ENCODE results near the gene MBD6. TPM values are rescaled to one million over a fixed set of nuclear protein-coding genes. Genes with fewer than 3 reads are reported as not detected.
A peak's percentile ranks its signal among the peaks of the same experiment; 100 is the strongest.

The MBD6 gene
- total RNA-seq, 6 donors from 2014 or later = 25.1 to 184 (median 94.7) TPM

DNA sequence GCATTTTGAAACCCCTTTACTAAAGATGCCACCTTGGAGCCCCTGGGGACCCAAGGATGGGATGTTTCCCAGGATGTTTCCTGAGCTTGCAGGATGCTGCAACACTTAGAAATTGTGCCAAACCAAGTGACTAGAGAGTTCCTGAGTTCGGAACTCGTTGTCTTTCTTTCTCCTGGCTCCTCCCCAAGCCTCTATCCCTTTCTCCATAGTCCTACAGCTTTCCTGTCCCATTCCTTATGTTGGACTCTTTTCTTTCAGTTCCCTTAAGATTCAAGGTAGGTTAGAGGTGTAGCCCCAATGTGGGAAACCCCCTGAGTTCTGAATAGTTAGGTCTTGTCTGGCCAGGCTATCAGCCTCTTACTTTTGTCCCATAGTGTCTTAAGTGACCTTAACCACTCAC, 25.9 kb downstream of the MBD6 start:
- H3K9me3 ChIP-seq = no peaks in the 10 kb centered on the region
- no peak for DNase-seq
- peaks cover 28 to 49% (median 32%) of the 10 kb centered on the region in 4 donors for H3K4me1 ChIP-seq
- H3K27ac ChIP-seq = no peak overlapping the region
- ATAC-seq (ENCODE audit: low FRiP score in 2 of 2) = no peak
- no peak for TF ChIP-seq EP300 (IDR thresholded peaks at IDR 0.05)
- no peak for TF ChIP-seq POLR2AphosphoS5 (IDR thresholded peaks at IDR 0.05)
- TF ChIP-seq, protein P1, sequence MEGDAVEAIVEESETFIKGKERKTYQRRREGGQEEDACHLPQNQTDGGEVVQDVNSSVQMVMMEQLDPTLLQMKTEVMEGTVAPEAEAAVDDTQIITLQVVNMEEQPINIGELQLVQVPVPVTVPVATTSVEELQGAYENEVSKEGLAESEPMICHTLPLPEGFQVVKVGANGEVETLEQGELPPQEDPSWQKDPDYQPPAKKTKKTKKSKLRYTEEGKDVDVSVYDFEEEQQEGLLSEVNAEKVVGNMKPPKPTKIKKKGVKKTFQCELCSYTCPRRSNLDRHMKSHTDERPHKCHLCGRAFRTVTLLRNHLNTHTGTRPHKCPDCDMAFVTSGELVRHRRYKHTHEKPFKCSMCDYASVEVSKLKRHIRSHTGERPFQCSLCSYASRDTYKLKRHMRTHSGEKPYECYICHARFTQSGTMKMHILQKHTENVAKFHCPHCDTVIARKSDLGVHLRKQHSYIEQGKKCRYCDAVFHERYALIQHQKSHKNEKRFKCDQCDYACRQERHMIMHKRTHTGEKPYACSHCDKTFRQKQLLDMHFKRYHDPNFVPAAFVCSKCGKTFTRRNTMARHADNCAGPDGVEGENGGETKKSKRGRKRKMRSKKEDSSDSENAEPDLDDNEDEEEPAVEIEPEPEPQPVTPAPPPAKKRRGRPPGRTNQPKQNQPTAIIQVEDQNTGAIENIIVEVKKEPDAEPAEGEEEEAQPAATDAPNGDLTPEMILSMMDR (IDR thresholded peaks at IDR 0.05) = no peak
- TF ChIP-seq POLR2A (IDR thresholded peaks at IDR 0.05) = no peak
- no peaks in the 10 kb centered on the region for H3K36me3 ChIP-seq
- no peak overlapping the region for H3K4me3 ChIP-seq
- WGBS, 2 donors = 37 to 40% methylated on average over 2 of the region's 2 CpGs
- H3K27me3 ChIP-seq = peaks cover 0 to 18% (median 10%) of the 10 kb centered on the region in 4 donors

DNA sequence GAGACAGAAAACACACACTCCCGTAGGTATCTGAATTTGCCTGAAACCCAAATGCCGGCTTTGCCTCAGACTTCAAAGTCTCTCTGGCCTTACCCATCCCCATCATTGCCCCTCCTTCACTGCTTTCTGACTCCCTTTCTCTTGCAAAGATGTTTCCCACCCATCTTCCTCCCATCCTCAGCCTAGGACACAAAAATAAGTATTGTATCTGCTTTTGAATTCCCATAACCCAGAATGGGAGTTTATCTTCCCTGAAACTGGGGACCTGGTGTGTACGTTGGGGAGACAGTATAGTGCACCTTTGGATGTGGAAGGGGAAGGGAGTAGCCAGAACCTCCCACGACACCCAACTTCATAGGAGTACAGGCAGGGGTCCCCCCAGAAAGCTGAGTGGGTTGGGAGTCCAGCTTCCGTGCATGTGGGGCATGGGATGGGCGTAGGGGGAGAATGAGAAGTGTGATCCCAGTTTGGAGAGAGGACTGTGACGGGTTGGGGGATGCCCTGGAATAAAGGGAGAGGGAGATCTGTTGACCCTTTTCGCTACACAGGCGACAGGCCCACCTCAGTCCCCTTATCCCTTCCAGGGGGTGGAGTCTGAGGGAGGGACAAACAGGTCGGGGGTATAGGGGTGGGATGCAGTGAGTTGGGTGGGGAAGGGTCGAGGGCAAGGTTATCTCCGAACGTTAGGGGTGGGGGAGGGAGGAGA, 26.7 kb downstream of the MBD6 start:
- H3K9me3 ChIP-seq = no peaks in the 10 kb centered on the region
- ATAC-seq (ENCODE audit: low FRiP score in 2 of 2) = no peak

DNA sequence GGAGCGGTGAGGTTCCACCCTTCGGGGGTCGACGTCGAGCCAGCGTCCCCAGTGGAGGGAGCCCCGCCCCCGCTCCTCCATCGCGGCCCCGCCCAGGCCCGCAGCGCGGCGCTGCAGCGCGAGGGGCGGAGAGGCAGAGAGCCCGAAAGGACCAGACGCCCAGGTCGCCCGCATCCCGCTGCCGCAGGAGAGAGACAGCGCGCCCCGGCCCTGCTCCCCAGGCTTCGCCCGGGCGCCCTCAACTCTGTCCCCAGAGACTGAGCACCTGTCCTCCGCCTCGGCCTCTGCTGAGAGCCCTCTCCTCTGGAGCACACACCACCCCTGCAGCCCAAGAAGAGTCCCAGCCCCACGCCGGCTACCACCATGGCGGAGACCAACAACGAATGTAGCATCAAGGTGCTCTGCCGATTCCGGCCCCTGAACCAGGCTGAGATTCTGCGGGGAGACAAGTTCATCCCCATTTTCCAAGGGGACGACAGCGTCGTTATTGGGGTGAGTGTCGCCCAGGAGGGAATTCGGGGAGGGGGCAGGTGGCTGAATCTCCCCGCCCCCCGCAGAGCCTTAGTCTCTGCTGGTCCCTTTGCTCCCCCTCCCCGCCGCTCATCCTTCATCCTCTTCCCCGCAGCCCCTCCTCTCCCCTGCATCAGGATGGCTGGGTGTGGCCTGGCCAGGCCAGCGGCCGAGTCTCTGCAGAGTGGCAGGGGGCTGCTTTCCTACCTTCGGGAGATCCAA, 27.5 kb downstream of the MBD6 start, which contains the start of gene KIF5A:
KIF5A (plus strand) TSS at position 136 of the 732 bp plus-strand sequence; CDS start at position 364, 228 bp downstream.
- Histone ChIP-seq H3K36me3 (no peaks in the 10 kb centered on the region), H3K27me3 (peaks cover 0 to 18% (median 10%) of the 10 kb centered on the region in 4 donors), H3K27ac (no peak within 1 kb of the TSS), H3K4me3 (peak within 1 kb of the TSS in 3 of 4 donors; percentile 23 to 43 (median 36)), H3K9me3 (no peaks in the 10 kb centered on the region), H3K4me1 (peaks cover 23 to 36% (median 25%) of the 10 kb centered on the region in 4 donors)
- TF ChIP-seq POLR2A (IDR thresholded peaks at IDR 0.05) (no peak), EP300 (IDR thresholded peaks at IDR 0.05) (no peak), POLR2AphosphoS5 (IDR thresholded peaks at IDR 0.05) (no peak)
- TF ChIP-seq, protein P1 (IDR thresholded peaks at IDR 0.05) = no peak
- ATAC-seq (ENCODE audit: low FRiP score in 2 of 2) (no peak), DNase-seq (peak; percentile 28 to 89)
- WGBS, 2 donors = 6 to 11% methylated on average over 25 to 41 of the region's 52 CpGs

More for the DNA sequence above, 26.7 kb downstream of the MBD6 start:
- DNase-seq = no peak
- TF ChIP-seq POLR2AphosphoS5 (IDR thresholded peaks at IDR 0.05) = no peak
- TF ChIP-seq, protein P1 (IDR thresholded peaks at IDR 0.05) = no peak
- no peak for TF ChIP-seq POLR2A (IDR thresholded peaks at IDR 0.05)
- no peak for TF ChIP-seq EP300 (IDR thresholded peaks at IDR 0.05)
- Histone ChIP-seq H3K36me3 (no peaks in the 10 kb centered on the region), H3K4me3 (peak overlapping the region in 3 of 4 donors; percentile 23 to 43 (median 36)), H3K4me1 (peaks cover 28 to 44% (median 30%) of the 10 kb centered on the region in 4 donors), H3K27me3 (peaks cover 0 to 18% (median 10%) of the 10 kb centered on the region in 4 donors), H3K27ac (no peak overlapping the region)
- WGBS, 2 donors = 44 to 57% methylated on average over 10 to 13 of the region's 13 CpGs

DNA sequence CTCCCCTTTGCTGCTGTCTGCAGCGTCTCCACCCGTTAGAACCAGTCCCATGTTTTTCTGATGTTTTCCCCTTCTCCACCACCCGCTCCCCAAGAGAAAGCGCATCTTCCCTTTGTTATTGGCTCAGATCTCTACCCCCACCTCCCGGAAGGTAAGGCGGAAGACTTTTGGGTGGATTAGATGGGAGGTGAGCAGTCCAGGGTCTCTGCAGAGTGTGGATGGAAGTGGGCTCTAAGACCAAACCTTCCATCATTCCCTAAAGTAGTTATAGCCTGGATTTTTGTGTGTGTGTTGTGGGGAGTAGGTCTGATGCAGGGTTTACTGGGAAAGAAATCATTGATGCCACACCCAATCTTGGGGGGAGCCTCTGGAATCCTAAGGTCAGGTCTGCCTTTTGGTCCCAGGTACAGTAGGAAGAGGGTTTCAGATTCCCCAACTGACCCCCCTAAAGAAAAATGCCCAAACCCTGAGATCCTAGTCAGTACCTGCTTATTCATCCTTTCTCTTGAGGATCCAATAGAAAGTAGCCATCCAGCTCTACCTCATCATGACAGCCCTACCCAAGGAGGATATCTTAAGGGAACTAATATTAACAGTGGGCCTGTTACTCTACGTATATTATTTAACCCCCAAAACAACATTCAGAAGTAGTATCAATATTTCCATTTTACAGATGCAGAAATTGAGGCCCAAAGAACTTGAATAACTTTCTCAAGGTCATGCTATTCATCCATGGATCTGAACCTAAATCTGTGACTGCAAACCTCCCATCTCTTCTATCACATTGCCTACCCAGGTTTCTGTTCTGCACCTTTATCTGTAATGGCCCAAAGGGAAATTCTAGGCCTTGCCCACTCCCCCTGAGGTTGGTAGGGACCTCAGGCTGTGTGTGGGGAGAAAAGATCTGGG, 28.3 kb downstream of the MBD6 start:
- ATAC-seq (ENCODE audit: low FRiP score in 2 of 2) (no peak), DNase-seq (no peak)
- Histone ChIP-seq H3K27ac (no peak overlapping the region), H3K4me1 (peaks cover 15 to 28% (median 17%) of the 10 kb centered on the region in 4 donors), H3K27me3 (peaks cover 0 to 18% (median 10%) of the 10 kb centered on the region in 4 donors), H3K36me3 (no peaks in the 10 kb centered on the region), H3K9me3 (no peaks in the 10 kb centered on the region), H3K4me3 (no peak overlapping the region)
- 64 to 70% methylated on average over 7 of the region's 7 CpGs for WGBS, 2 donors
- TF ChIP-seq EP300 (IDR thresholded peaks at IDR 0.05) (no peak), POLR2AphosphoS5 (IDR thresholded peaks at IDR 0.05) (no peak), POLR2A (IDR thresholded peaks at IDR 0.05) (no peak)
- TF ChIP-seq, protein P1 (IDR thresholded peaks at IDR 0.05) = no peak

Data from upper lobe of left lung (tissue), 6 donors.